NOMO-1 treated with dmso at 0.1 percent for 144 hours (cell line): ENCODE results near the gene CENPL.
"Not testable (repeated sequence)": the region's sequence is repeated elsewhere in the genome, so short reads cannot be mapped to it uniquely, and the experiment has no call there.

ENCODE experiments used
- DNase-seq: peaks from one replicate; lab custom pipeline; 2025; ENCODE audit not compliant: unreplicated experiment; lab: John Stamatoyannopoulos, UW

CENPL gene, protein sequence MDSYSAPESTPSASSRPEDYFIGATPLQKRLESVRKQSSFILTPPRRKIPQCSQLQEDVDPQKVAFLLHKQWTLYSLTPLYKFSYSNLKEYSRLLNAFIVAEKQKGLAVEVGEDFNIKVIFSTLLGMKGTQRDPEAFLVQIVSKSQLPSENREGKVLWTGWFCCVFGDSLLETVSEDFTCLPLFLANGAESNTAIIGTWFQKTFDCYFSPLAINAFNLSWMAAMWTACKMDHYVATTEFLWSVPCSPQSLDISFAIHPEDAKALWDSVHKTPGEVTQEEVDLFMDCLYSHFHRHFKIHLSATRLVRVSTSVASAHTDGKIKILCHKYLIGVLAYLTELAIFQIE

DNA sequence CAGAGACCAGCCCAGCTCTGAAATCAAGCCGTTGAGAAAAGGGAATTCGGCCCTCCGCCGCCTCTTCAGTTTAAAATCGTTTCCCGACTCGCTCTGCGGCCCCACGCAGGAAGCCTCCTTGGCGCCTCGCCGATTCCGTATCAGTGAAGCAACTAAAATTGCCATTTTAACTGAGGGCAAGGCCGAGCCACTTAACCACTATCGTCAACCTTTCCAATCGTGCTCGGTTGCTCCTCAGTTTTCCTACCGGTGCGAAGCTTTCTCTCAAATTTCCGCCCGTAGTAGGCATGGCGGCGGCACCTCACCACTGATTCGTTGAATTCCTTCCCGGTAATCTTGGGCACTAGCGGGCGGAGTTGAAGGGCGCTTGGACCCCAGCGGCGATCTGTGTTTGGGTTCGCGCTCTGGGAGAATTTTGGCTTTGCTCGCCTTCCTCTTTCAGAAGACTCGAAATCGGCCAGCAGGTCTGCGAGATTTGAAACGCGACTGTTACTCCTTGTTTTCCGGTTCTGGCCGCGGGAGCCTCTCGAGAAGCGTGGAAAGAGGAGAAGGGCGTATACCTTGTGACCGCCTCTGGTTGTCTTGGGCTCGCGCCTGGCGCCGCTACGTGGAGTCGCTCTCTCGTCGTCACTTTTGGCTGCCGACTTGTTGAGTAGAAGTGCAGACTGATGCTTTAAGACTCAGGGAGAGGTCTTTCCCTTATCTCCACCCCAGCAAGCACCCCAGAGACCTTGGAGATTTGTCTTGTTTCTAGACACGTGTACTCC, at the start of gene CENPL, which contains the start of gene DARS2:
Gene CENPL, minus strand, starts transcription at position 569 of the 767 bp plus-strand sequence. CDS start 13,584 bp downstream, outside the sequence.
Gene DARS2, plus strand, starts transcription at position 359 of the 767 bp plus-strand sequence. CDS start 557 bp downstream, outside the sequence.
- peak; percentile 95 for DNase-seq

GRCh38 chr1:173871500-173871899, 46.8 kb upstream of the CENPL start:
- DNase-seq: no peak

DNA sequence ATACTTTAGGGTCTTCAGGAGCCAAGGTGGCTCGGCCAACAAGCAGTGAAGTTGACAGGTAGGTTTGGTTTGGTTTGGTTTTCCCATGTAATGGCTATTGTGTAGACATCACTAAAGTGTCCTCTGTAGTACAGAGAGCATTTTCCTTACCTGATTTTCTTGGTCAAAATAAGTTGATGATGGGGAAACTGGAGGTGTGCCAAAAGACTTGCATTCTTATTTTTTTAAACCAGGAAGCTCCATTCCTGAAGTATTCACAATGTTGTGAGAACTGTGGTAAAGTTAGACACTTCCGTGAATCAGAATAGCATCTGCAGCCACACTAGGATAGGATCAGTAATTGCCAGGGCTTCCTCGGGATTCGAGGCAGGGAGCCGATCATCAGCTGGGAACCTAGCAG, 46.4 kb upstream of the CENPL start:
- no peak for DNase-seq

DNA sequence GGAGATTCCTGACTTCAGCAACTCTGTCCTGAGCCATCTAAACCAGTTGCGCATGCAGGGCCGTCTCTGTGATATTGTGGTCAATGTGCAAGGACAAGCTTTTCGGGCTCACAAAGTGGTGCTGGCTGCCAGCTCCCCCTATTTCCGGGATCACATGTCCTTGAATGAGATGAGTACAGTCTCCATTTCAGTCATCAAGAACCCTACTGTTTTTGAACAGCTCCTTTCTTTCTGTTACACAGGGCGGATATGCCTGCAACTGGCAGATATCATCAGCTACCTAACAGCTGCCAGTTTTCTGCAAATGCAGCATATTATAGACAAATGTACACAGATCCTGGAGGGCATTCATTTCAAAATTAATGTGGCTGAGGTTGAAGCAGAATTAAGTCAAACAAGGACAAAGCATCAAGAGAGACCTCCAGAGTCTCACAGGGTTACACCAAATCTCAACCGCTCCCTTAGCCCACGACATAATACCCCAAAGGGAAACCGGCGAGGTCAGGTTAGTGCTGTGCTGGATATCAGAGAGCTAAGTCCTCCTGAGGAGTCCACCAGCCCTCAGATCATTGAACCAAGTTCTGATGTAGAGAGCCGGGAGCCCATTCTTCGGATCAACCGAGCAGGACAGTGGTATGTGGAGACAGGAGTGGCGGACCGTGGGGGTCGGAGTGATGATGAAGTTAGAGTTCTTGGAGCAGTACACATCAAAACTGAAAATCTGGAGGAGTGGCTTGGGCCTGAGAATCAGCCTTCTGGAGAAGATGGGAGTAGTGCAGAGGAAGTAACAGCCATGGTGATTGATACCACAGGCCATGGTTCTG, 45.8 kb upstream of the CENPL start:
- DNase-seq: no peak

DNA sequence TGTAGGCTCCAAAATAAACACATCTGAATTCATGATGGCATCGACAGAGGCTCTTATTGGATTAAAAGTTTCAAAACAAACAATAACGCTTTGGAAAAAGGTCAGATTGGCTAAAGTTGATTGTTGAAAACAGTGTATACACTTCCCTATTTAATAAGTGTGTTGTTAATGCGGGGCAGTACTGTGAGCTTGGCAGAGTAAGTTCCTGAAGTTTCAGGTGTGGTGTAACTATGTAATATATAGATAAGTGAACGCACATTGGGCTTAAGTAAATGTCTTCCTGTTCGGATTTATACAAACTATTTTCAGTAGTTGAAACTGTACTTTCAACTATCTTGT, 44.3 kb upstream of the CENPL start:
- DNase-seq: no peak

DNA sequence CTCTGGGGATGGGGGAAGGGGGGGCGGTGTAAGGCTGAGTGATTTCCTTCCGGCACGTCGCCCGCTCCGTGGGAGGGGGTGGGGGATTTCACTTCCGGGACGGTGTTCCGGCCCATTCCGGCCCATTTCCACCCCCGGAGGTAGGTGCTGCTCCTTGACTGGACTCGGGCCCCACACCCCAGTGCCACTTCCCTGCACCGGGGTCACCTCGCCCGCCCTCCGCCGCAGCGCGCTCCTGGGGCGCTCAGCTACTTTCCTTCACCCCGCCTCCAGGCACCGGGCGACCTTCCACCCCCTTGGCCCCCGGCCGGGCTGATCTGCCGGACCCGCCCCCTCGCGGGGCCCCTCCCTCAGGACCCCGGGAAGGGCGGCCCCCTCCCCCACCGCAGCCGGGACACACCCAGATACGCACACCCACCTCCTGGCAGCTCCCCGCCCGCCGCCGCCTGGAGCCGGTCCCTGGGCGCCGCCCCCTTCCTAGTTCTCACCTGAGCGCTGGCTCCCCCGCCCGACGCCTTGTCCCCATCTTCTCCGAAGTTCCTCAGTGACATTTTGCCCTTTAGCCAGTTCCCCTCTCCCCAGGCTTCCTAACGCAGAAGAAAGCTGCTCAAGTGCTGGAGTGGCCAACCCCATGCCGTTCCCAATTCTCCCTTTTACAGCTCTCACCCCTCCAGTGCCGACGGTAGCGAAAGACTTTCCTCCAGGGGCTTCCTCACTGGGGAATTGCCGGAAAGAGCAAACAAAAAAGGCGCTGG, 43.8 kb upstream of the CENPL start, which contains the start of gene ZBTB37:
Gene ZBTB37, plus strand, starts transcription at position 115 of the 755 bp plus-strand sequence. CDS start 1,846 bp downstream, outside the sequence.
- peak; percentile 84 for DNase-seq

DNA sequence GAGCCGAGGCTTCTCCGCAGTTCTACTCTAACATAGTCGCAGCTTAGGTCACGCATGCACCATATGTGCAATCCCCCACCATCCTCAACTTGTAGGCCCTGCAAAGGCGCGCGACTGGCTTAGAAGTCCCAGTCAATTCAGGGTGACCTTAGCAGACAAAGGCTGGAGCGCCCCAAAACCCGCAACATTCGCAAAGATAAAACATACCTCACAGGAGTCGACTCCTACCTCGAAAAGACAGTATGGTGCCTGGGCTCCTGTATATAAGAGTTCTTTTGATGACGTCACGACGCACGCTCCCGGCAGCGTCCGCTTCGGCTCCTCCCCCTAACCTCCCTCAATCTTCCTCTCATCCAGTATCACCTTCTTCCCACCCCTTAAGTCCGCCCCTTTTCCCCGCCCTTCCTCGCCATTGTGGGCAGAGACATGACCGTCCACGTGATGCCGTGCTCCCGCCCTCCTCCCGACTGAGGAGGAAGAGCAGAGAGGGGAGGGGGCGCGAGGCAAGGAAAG, 43.1 kb upstream of the CENPL start, which contains the start of gene GAS5:
Gene GAS5, minus strand, starts transcription at position 237 of the 513 bp plus-strand sequence.
- DNase-seq: peak; percentile 98

DNA sequence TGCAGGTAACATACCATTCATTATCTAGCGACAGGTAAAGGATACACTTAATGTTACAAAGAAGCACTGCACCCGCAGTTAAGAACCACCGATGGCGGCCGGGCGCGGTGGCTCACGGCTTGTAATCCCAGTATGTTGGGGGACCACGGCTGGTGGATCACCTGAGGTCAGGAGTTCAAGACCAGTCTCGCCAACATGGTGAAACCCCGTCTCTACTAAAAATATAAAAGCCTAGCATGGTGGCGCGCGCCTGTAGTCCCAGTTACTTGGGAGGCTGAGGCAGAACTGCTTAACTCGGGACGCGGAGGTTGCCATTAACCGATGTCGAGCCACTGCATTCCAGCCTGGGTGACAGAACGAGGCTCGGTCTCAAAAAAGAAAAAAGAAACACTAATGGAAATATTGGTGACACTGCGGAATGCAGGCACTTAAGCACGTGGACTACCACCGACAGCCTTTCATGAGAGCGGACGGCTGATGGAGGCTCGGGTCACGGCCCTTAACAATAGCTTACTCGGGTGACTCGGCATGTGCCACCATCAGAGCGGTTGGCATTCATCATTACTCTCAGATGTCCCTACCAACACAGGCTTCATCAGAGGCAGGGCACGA, 42.6 kb upstream of the CENPL start:
- DNase-seq: no peak

- DNase-seq: no peak
These were observed 41.9 kb upstream of the CENPL start for GRCh38 chr1:173866413-173867115.

DNA sequence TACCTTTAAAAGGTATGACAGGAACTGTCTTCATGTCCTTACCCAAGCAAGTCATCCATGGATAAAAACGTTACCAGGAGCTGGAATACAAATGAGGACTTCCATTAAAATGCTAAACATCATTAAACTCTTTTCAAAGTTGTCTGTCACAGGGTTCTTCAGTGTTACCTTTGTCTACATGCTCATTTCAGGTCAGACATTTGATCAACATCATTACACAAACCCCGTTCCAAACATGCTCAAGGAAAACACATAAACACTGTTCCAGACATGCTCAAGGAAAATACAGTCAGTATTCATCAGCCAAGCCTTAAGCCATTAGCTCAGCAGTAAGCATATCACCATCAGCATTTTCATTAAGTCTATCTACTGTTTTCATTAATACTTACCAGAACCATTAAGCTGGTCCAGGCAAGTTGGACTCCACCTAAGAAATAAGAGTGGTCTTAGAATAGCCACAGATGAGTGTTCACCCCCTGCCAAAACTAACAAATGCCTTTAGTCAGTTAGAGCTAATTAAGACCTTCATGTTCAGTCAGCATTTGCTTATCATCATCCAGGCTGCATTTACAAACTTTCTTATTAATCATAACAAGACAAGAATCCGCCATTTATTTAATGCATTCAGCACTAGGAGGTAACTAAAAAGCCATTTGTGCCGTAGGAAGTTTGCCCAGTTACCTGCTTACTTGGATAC, 40.9 kb upstream of the CENPL start:
- DNase-seq: no peak

GRCh38 chr1:173864179-173864867, 39.6 kb upstream of the CENPL start:
- no peak for DNase-seq

- no peak for DNase-seq
These were observed 38.8 kb upstream of the CENPL start for GRCh38 chr1:173863224-173864161.

- no peak for DNase-seq
These were observed 38.1 kb upstream of the CENPL start for GRCh38 chr1:173862769-173863223.

- DNase-seq: not testable (repeated sequence)
These were observed 37.6 kb upstream of the CENPL start for GRCh38 chr1:173862146-173862768.

DNA sequence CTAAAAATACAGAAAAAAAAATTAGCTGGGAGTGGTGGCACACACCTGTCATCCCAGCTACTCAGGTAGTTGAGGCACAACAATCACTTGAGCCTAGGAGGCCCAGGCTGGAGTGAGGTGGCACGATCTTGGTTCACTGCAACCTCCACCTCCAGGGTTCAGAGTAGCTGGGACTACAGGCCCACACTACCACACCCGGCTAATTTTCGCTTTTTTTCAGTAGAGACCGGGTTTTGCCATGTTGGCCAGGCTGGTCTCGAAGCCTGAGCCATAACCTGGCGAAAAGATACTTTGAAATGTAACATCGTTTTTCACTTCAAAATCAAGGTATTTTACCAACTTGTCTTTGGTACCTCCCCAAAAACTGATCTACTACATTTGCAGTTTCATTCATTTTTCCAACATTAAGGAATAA, 37.1 kb upstream of the CENPL start:
- DNase-seq: no peak

DNA sequence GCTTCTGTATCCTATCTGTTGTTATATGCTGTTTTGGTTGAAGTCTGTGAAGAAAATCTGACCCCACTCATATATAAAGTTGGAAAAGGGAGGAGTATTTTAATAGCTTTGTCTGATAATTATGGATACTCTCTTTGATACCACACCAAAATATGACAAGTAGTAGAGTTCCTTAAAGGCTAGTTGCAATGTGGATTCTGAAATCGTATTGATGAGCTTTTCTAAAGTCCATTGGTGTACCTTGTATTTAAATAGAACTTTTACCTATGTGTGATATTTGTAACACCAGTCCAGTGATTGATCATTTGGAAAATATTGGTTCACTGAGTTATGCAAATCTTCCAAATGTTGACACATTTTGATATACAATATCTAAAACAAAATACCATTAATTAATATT, 35.4 kb upstream of the CENPL start:
- no peak for DNase-seq
